ENCODE data around the gene CSF1.
"Not testable (repeated sequence)": the region's sequence is repeated elsewhere in the genome, so short reads cannot be mapped to it uniquely, and the experiment has no call there.

Gene CSF1

GRCh38 chr1:109946511-109946910 is 35.9 kb downstream of the CSF1 start:
- no peak for DNase-seq (ENCODE audit: extremely low spot score)
- ChIA-PET POLR2A (no interaction called here), CTCF (interaction anchor here (0.8 kb wide), 1 partner anchor 38 kb away, joined by 3 read pairs; the partner anchor contains the start of gene AHCYL1)
- no peak for TF ChIP-seq SUZ12 (IDR thresholded peaks at IDR 0.05)
- TF ChIP-seq TARDBP (IDR thresholded peaks at IDR 0.05), result no peak
- TF ChIP-seq ELF4 (IDR thresholded peaks at IDR 0.05), result no peak
- TF ChIP-seq ZNF384 (IDR thresholded peaks at IDR 0.05), result no peak
- no peak for TF ChIP-seq FOXM1 (IDR thresholded peaks at IDR 0.05; ENCODE audit: borderline replicate concordance)
- no peak for TF ChIP-seq LEF1 (IDR thresholded peaks at IDR 0.05; ENCODE audit: borderline replicate concordance)
- no peak for TF ChIP-seq L3MBTL2 (conservative IDR thresholded peaks at IDR 0.05)
- no peak for TF ChIP-seq HDGF (IDR thresholded peaks at IDR 0.05; ENCODE audit: borderline replicate concordance)
- TF ChIP-seq BHLHE40 (IDR thresholded peaks at IDR 0.05; ENCODE audit: borderline replicate concordance), result no peak
- TF ChIP-seq FOXK2 (IDR thresholded peaks at IDR 0.05), result no peak
- no peak for TF ChIP-seq CTBP1 (IDR thresholded peaks at IDR 0.05; ENCODE audit: borderline replicate concordance)
- TF ChIP-seq ARNT (IDR thresholded peaks at IDR 0.05), result no peak
- no peak for TF ChIP-seq PKNOX1 (IDR thresholded peaks at IDR 0.05)
- no peak for TF ChIP-seq FOXA1 (IDR thresholded peaks at IDR 0.05)
- no peak for TF ChIP-seq SP1 (IDR thresholded peaks at IDR 0.05)
- TF ChIP-seq NFRKB (IDR thresholded peaks at IDR 0.05), result no peak

- TF ChIP-seq CTBP1 (IDR thresholded peaks at IDR 0.05; ENCODE audit: borderline replicate concordance) (no peak), LEF1 (IDR thresholded peaks at IDR 0.05; ENCODE audit: borderline replicate concordance) (no peak), FOXK2 (IDR thresholded peaks at IDR 0.05) (no peak), FOXA1 (IDR thresholded peaks at IDR 0.05) (no peak), ARNT (IDR thresholded peaks at IDR 0.05) (no peak), TARDBP (IDR thresholded peaks at IDR 0.05) (no peak), SUZ12 (IDR thresholded peaks at IDR 0.05) (no peak), PKNOX1 (IDR thresholded peaks at IDR 0.05) (no peak), ELF4 (IDR thresholded peaks at IDR 0.05) (no peak), NFRKB (IDR thresholded peaks at IDR 0.05) (no peak), SP1 (IDR thresholded peaks at IDR 0.05) (no peak), ZNF384 (IDR thresholded peaks at IDR 0.05) (no peak), FOXM1 (IDR thresholded peaks at IDR 0.05; ENCODE audit: borderline replicate concordance) (no peak), BHLHE40 (IDR thresholded peaks at IDR 0.05; ENCODE audit: borderline replicate concordance) (no peak), L3MBTL2 (conservative IDR thresholded peaks at IDR 0.05) (no peak), HDGF (IDR thresholded peaks at IDR 0.05; ENCODE audit: borderline replicate concordance) (no peak)
- no peak for DNase-seq (ENCODE audit: extremely low spot score)
- ChIA-PET POLR2A (no interaction called here), CTCF (no interaction called here)
Observed at GRCh38 chr1:109947582-109948284, 37.1 kb downstream of the CSF1 start.

- no peak for DNase-seq (ENCODE audit: extremely low spot score)
- no peak for TF ChIP-seq SP1 (IDR thresholded peaks at IDR 0.05)
- ChIA-PET POLR2A (interaction anchor here (0.6 kb wide), 1 partner anchor 1012 kb away, joined by 3 read pairs; no protein-coding TSS in a partner anchor), CTCF (no interaction called here)
Observed at GRCh38 chr1:109948285-109948630, 37.6 kb downstream of the CSF1 start.

GRCh38 chr1:109950038-109950437 is 39.4 kb downstream of the CSF1 start:
- DNase-seq (ENCODE audit: extremely low spot score), result no peak
- no peak for TF ChIP-seq CTBP1 (IDR thresholded peaks at IDR 0.05; ENCODE audit: borderline replicate concordance)
- TF ChIP-seq BHLHE40 (IDR thresholded peaks at IDR 0.05; ENCODE audit: borderline replicate concordance), result no peak
- TF ChIP-seq FOXA1 (IDR thresholded peaks at IDR 0.05), result no peak
- TF ChIP-seq LEF1 (IDR thresholded peaks at IDR 0.05; ENCODE audit: borderline replicate concordance), result no peak
- TF ChIP-seq SP1 (IDR thresholded peaks at IDR 0.05), result no peak
- TF ChIP-seq NFRKB (IDR thresholded peaks at IDR 0.05), result no peak
- no peak for TF ChIP-seq ZNF384 (IDR thresholded peaks at IDR 0.05)
- TF ChIP-seq ARNT (IDR thresholded peaks at IDR 0.05), result no peak
- TF ChIP-seq ELF4 (IDR thresholded peaks at IDR 0.05), result no peak
- no peak for TF ChIP-seq L3MBTL2 (conservative IDR thresholded peaks at IDR 0.05)
- TF ChIP-seq FOXK2 (IDR thresholded peaks at IDR 0.05), result no peak
- TF ChIP-seq FOXM1 (IDR thresholded peaks at IDR 0.05; ENCODE audit: borderline replicate concordance), result no peak
- no peak for TF ChIP-seq HDGF (IDR thresholded peaks at IDR 0.05; ENCODE audit: borderline replicate concordance)
- TF ChIP-seq SUZ12 (IDR thresholded peaks at IDR 0.05), result no peak
- ChIA-PET CTCF (no interaction called here), POLR2A (no interaction called here)

- ChIA-PET POLR2A (no interaction called here), CTCF (no interaction called here)
- no peak for TF ChIP-seq L3MBTL2 (conservative IDR thresholded peaks at IDR 0.05)
- no peak for TF ChIP-seq TARDBP (IDR thresholded peaks at IDR 0.05)
- no peak for TF ChIP-seq FOXA1 (IDR thresholded peaks at IDR 0.05)
- no peak for TF ChIP-seq NFRKB (IDR thresholded peaks at IDR 0.05)
- no peak for TF ChIP-seq SP1 (IDR thresholded peaks at IDR 0.05)
- no peak for TF ChIP-seq ELF4 (IDR thresholded peaks at IDR 0.05)
- TF ChIP-seq FOXK2 (IDR thresholded peaks at IDR 0.05), result no peak
- TF ChIP-seq ARNT (IDR thresholded peaks at IDR 0.05), result no peak
- TF ChIP-seq ZNF384 (IDR thresholded peaks at IDR 0.05), result no peak
- no peak for TF ChIP-seq PKNOX1 (IDR thresholded peaks at IDR 0.05)
- TF ChIP-seq LEF1 (IDR thresholded peaks at IDR 0.05; ENCODE audit: borderline replicate concordance), result no peak
- TF ChIP-seq HDGF (IDR thresholded peaks at IDR 0.05; ENCODE audit: borderline replicate concordance), result no peak
- no peak for TF ChIP-seq FOXM1 (IDR thresholded peaks at IDR 0.05; ENCODE audit: borderline replicate concordance)
- no peak for TF ChIP-seq BHLHE40 (IDR thresholded peaks at IDR 0.05; ENCODE audit: borderline replicate concordance)
- no peak for TF ChIP-seq CTBP1 (IDR thresholded peaks at IDR 0.05; ENCODE audit: borderline replicate concordance)
- no peak for DNase-seq (ENCODE audit: extremely low spot score)
Observed at GRCh38 chr1:109950509-109950908, 39.9 kb downstream of the CSF1 start.

- CTCF ChIA-PET; DNase-seq (ENCODE audit: extremely low spot score): not testable (repeated sequence)
- POLR2A ChIA-PET, result interaction anchor here (0.6 kb wide), 1 partner anchor 483 kb away, joined by 4 read pairs; no protein-coding TSS in a partner anchor
Observed at GRCh38 chr1:109951501-109951900, 40.9 kb downstream of the CSF1 start.
